ENCODE measurements around the gene CALML5.

GRCh38 chr10:5547681-5547930 is 48.2 kb upstream of the CALML5 start:
- TF ChIP-seq POLR2AphosphoS5 (IDR thresholded peaks at IDR 0.05; ENCODE audit: low read depth, low read length) (no peak), SMC3 (IDR thresholded peaks at IDR 0.05; ENCODE audit: low read depth, low read length) (no peak), CTCF (IDR thresholded peaks at IDR 0.05) (no peak), REST (IDR thresholded peaks at IDR 0.05; ENCODE audit: low read depth, low read length) (no peak), IRF3 (IDR thresholded peaks at IDR 0.05; ENCODE audit: low read depth, low read length) (no peak)

Measured in SK-N-SH (cell line).